GM21390 (cell line): ENCODE results near the gene EXTL2.
"Not testable (repeated sequence)": the region's sequence is repeated elsewhere in the genome, so short reads cannot be mapped to it uniquely, and the experiment has no call there.

Source experiments
- ATAC-seq: cut with Tn5 transposase; IDR thresholded peaks from one replicate; pipeline ENCODE4 v1.9.1; 2021; ENCODE audit not compliant: unreplicated experiment

EXTL2 gene

GRCh38 chr1:100894603-100895539 lies at the start of gene EXTL2:
Gene EXTL2, minus strand, starts transcription at chr1:100894842. Its CDS starts 6,085 bp downstream, at chr1:100888757.
- peak; percentile 53 for ATAC-seq

DNA sequence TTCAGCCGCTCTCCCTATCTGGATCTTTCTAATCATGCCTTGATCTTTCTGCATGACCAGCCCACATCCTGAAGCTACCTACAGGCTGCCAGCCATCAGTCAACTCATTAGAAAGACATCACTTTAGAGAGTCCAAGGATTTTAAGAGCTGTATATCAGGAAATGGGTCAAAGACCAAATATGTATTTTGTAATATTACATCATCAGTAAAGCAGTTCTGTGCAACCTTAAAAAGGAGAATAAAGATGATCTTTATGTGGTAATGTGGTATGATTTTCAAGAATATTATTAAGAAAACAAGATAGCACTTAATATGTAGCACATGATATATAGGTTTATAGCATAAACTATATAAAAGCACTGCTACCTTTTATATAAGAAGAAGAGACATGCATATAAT lies 48.9 kb upstream of the EXTL2 start:
- ATAC-seq: no peak

GRCh38 chr1:100942304-100943046 lies 47.8 kb upstream of the EXTL2 start:
- no peak for ATAC-seq

DNA sequence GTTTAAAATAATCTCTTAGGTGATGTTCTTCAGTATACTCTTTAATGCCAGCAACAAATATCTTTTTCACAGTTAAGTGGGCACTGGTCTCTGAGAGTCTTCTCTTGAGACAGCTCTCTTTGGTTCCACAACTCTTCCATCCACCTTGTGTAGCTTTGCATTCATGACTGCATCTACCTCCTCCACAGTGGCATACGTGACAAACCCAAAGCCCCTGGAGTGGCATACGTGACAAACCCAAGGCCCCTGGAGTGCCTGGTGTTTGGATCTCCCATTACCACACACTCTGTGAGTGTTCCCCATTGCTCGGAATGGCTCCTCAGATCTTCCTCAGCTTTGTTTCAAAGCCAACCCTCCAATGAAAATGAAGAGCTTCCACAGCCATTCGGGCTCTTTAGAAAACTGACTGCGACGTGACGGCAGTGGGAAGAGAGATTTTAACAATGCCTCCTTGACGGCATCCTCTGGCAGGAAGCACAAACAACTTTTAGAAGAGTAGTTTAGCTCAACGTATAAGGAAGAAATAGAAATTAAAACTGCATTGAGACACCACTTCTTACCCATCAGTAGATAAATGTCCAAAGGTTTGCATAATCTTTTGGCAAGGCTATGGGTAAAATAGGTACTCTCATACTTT lies 47.1 kb upstream of the EXTL2 start:
- ATAC-seq: no peak

DNA sequence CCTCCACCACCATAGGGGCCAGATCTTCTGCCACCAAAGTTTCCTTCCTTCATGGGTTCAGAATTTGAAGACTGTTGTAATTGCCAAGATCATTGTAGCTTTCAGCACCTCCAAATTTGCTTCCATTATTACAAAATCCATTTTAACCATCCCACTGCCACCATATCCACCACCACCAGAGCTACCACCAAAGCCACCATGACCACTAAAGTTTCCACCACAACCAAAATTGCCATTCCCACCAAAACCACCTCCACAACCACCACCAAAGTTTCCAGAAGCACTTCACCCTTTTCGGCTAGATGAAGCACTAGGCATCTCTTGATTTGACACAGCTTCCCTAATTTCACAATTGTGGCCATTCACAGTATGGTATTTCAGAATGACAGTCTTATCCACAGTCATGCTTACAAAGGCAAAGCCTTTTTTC lies 46.5 kb upstream of the EXTL2 start:
- no peak for ATAC-seq

- ATAC-seq: no peak
Observed at GRCh38 chr1:100936194-100936967, 41.7 kb upstream of the EXTL2 start.

GRCh38 chr1:100933555-100933954 lies 38.9 kb upstream of the EXTL2 start:
- not testable (repeated sequence) for ATAC-seq

DNA sequence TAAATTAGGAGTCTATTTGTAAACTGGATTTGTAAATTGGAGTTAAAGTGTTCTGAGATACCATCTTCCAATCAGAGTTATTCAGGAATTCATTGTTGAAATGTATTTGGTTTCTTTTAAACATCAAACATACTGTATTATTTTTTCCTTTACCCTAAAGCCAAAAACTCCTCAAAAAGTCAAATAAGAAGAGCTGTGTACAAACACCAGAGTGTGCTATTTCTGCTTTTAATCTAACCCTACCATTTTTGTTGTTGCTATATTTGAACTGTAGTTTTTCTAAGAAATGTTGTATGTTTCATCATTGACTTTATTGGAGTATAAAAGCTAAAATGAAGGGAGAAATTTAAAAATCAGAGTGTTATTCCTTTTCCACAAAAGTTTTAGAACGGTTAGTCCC lies 37.1 kb upstream of the EXTL2 start:
- ATAC-seq: no peak

DNA sequence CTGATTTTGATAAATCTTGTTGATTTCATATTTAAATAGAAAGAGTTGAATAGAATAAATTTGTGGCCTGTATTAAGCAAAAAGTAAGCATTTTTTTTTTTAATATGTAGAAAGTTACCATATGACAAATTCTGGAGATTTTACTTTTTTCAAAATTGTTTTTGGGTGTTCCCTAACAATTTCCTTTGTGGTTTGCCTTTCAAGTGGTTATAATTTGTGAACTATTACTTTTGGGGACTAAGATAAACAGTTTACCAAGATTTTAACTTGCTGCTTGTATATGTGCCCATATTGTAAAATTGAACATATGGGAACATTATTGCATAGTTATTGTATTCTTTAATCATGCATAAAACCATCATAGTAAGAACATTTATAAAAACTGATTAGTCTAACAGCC lies 35.9 kb upstream of the EXTL2 start:
- ATAC-seq: no peak

DNA sequence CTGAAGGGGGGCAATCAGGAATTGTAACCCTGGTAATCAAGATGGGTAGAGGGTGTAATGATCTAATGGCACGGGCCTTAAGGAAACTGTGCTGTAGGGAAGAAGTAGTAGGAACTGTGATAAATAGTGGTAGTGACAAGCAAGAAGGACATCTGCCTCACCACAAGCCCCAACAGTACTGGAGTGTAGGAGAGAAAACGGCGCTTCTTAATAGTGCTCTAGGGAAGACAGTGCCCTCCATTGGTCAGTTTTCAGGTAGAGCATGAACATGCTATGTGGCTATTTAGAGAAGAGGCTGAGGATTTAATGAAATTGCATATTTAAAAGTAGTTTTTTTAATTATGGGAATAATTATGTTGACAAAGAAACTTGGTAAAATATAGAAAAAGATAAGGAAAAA lies 33.5 kb upstream of the EXTL2 start:
- ATAC-seq: no peak

DNA sequence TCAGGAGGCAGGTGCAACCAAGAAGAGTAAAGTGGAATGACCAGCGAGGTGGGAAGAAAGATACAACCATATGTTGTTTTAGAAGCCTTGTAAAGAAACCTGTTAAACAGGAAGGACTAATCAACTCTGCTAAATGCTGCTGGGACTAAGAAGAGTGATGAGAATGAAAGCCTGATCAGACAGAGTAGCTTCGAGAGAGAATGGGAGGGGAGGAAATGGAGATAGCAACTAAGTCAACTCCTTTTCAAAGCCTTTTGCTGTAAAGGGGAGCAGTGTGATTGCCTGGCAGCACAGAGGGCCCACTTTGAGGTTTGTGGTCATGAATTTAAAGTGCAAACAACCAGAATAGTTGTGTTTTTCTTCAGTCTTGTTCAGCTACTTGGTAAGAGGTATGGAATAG lies 32.6 kb upstream of the EXTL2 start:
- ATAC-seq: no peak

DNA sequence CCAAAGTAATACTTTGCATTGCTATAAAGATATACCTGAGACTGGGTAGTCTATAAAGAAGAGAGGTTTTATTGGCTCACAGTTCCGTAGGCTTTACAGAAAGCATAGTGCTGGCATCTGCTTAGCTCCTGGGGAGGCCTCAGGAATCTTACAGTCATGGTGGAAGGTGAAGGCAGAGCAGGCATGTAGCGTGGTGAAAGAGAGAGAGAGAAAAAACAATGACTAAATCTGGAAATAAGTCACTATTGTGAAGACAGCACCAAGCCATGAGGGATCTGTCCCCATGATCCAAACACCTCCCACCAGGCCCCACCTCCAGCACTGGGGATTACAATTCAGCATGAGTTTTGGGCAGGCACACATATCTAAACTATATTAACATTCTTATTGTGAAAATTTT lies 31.6 kb upstream of the EXTL2 start:
- no peak for ATAC-seq

DNA sequence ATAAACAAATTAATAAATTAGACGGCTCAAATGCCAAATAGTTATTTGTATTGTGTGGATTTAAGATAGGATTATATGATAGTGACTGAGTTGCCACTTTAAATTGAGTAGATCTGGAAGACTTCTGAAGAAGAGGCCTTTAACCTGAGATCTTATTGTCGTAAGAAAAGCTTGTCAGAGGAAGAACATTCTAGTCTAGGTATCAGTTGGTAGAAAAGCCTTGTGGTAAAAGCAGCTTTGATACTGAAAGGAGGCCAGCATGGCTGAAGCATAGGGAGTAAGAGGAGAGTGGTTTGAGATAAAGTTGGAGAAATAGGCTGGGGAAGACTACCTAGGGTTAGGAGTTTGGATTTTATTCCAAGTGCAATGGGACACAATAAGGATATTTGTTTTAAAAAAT lies 30.3 kb upstream of the EXTL2 start:
- no peak for ATAC-seq

GRCh38 chr1:100924212-100924611 lies 29.6 kb upstream of the EXTL2 start:
- ATAC-seq: no peak

DNA sequence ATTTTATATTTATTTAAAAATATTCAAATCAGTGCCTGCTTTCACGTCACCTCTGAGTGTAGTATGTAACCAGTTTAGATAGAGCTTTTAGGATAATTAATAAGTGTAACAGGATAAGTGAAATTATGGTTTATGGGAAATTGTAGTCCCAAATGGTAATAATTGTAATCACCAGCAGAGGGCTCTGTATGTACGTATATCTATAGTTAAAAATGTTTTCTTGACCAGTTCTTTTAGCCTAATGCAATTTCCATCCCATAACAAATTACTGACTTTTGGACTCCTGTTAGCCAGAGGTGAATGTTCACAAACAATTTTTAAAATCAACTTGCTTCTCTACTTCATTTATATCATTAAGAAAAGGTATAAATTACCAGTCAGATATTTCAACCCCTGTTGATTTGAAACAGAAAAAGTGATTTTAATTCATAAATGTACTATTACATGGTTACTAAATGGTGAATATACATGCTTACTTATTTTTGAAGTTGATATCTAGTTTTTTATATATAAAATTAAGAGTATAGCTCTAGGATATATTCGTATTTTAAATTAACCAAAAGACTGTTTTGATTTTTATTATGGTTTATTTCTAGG lies 26.6 kb upstream of the EXTL2 start:
- no peak for ATAC-seq

DNA sequence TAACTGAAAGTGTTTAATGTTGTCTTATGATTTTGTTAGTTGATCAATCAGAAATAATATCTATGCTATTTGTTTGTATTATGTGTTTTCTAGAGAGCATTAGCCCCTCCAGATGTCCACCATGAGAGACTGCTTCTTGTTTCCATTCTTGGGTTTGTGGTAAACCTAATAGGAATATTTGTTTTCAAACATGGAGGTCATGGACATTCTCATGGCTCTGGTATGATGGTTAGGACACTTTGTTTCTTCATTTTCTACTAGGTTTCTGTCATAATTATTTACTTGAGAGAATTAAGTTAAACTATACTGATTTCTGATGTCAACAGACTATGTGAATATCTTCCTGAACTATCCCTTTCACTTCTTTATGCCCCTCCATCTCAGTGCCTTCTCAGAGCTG lies 17.4 kb upstream of the EXTL2 start:
- ATAC-seq: no peak

DNA sequence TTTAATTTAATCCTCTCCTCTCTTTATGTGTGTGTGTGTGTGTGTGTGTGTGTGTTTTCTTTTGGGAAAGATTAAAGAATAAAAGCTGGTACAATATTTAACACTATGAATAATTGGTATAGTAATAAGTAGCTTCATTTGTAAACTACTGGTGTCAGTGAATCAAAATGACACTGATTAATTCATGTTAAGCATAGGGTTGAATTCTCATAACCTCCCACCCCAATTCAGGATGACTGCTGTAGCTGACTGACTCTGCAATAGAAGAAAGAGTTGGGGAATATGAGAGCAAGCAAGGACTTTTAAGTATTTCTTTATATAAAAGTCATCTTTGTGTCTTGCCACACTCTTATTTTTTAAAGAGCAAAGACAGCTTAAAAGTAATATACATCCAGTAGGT lies 14.4 kb upstream of the EXTL2 start:
- no peak for ATAC-seq

GRCh38 chr1:100907887-100908286 lies 13.2 kb upstream of the EXTL2 start:
- no peak for ATAC-seq

DNA sequence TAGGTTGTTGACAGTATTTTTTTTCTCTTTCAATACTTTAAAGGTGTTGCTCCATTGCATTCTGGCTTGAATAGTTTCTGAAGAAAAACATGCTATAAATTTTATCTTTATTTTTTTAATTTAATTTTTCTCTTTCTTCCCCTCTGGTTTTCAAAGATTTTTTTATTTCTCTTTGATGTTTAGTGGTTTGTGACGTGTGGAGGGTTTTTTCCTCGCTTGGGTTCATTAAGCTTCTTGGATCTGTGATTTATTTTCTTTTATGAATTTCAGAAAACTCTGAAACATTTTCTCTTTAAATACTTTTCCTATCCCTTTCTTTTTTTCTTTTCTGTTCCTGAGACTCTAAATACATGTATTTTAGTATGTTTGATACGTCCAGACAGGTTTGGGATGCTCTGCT lies 10.5 kb upstream of the EXTL2 start:
- no peak for ATAC-seq

- ATAC-seq: no peak
Observed at GRCh38 chr1:100904528-100904927, 9.9 kb upstream of the EXTL2 start.

DNA sequence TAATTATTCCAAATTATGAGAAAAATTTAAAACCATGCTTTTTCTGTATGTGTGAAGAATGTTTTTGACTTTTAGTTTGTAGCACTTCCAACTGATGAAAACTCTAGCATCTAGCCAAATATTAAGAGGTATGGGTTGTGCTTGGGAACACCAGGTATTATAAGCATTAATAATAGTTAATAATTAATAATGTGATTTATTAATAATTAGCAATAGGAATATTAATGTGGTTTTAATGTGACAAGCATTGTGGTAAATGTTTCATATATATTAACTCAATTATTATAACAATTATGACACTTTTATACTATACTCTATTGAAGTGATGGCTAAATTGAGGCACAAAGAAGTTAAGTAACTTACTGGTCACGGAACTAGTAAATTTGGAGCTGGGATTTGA lies 9.1 kb upstream of the EXTL2 start:
- ATAC-seq: no peak
